CD4-positive, alpha-beta T cell treated with Interleukin-4 for 1 hour (primary cell): ENCODE data around the gene KSR2.

ENCODE experiments used
- DNase-seq, 2 donors: peaks; one replicate each; pipeline ENCODE4 v3.0.0-alpha.2; 2020 to 2022

Gene KSR2

GRCh38 chr12:117437516-117438255, 531.1 kb downstream of the KSR2 start:
- DNase-seq, result no peak

DNA sequence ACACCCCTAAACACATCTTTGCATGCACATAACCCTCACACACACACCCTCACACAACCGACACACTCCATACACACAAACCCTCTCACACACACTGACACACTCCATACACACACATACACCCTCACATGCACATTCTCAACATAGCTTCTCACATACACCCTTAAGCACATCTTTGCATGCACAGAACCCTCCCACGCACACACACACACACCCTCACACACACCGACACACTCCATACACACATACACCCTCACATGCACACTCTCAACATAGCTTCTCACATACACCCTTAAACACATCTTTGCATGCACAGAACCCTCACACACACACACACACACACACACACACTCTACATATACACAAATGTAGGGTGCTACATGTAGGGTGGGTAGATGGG, 534.9 kb downstream of the KSR2 start:
- no peak for DNase-seq

DNA sequence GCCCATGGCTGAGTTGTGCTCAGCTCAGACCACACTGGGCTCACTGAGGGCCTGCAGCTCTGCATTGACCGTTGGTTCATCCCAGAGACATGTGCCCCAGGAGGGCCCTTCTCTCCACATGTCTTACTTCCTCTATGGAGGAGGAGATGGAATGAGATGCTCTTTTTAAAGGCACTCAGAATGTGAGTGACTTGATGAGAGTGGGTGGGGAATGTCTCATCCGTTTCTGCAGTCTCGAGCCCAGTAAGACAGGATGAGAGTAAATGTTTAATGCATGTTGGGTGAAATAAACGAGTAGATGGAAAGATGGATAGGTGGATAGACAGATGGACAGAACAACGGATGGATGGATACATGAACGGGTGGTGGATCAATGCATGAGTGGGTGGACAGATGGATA, 538.5 kb downstream of the KSR2 start:
- no peak for DNase-seq

DNA sequence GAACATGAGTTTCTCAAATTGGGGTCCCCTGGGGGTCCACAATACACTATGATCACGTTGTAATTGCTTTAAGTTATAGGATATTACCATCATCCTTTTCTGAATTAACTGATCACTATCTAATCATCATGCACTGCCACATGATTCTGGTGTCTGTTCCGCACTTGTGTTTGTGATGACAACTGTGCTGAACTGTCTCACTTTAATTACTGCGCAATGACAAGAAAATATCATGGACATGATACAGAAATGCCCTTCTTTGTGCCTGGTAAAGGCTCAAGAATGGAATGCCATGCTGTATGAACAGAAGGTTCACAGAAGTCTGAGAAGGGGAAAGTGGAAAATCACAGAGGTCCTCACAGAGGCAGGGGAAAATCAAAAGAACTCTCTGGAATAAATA, 541.6 kb downstream of the KSR2 start:
- no peak for DNase-seq

DNA sequence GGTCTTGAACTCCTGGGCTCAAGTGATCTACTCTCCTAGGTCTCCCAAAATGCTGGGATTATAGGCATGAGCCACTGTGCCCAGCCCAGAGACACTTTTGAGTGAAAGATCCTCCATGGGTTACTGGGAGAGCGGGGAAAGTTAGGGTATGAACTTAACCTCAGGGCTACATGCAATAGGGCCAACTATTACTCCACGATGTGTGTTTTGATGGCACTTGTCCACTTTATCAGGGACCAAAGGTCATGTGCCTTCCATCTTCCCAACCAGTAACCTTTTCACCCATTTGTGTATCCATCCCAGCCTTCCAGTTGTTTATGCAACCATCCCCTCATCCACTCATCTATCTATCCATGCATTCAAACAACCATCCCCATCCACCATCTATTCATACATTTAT, 546.8 kb downstream of the KSR2 start:
- no peak for DNase-seq

- no peak for DNase-seq
These were observed 547.6 kb downstream of the KSR2 start for GRCh38 chr12:117421068-117421752.

DNA sequence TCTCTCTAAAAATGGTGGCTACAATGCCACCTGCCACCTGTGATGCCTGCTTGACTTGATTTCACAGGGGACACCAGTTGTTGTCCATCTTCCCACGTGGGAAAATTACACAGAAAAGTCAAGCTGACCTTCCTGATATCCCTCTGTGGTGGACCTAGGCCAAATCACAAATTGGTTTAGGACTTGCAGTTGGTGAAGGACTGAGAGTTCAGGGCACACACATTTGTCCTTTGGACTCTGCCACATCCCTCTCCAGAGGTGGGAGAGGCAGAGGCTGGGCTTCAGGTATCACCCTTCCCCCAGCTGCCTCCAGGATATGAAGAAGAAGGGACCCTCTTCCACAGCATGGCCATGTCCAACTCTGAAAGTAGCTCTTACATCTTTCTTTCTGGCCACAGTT, 551.8 kb downstream of the KSR2 start:
- DNase-seq, result no peak

- DNase-seq, result no peak
These were observed 556.2 kb downstream of the KSR2 start for GRCh38 chr12:117412465-117413188.

DNA sequence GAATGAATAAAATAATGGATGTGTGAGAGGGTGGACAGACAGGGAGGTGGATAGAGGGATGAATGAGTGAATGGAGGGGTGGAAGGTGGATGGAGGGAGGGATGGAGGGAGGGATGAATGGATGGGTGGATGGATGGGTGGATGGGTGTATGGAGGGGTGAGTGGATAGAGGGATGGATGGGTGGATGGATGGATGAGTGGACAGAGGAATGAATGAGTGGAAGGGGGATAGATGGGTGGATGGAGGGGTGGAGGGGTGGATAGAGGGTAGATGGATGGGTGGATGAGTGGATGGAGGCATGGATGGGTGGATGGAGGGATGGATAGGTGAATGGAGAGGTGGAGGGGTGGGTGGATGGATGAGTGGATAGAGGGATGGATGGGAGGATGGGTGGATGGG, 559.5 kb downstream of the KSR2 start:
- DNase-seq, result no peak

GRCh38 chr12:117408161-117408791, 560.5 kb downstream of the KSR2 start:
- DNase-seq, result no peak

GRCh38 chr12:117404940-117405339, 563.9 kb downstream of the KSR2 start:
- DNase-seq, result no peak

- DNase-seq, result no peak
These were observed 564.5 kb downstream of the KSR2 start for GRCh38 chr12:117404203-117404853.

DNA sequence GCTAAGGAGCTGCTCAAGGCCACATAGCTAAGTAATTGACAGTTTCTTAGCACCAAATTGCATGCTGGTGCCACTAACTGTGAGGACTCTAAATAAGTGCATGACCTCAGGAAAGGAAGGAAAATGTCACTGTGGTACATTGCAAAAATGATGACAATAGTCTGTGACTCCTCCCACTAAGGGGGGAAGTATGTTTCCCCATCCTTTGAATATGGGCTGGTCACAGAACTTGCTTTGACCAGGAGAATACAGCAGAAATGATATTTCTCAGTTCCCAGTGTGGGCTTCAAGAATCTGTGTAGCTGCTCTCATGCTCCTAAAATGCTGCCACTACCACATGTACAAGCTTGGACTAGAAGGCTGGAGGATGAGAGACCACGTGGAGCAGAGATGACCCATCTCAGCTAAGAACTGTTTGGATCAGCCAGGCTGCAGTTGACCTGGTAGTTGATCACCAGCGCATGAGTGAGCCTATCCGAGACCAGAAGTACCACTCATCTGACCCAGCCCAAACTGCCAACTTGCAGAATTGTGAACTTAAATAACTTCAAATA, 565.1 kb downstream of the KSR2 start:
- DNase-seq, result no peak
